VCaP (cell line): ENCODE measurements around the gene POLR2B.
"Not testable (repeated sequence)": the region's sequence is repeated elsewhere in the genome, so short reads cannot be mapped to it uniquely, and the experiment has no call there.

ENCODE experiments used
- H3K27ac ChIP-seq: fragments of 450-650 bp; 2 replicates; pipeline ENCODE4 v1.5.1; 2017
- TF ChIP-seq, protein P1 (sequence below): fragments of 450-650 bp; conservative IDR thresholded peaks from 2 replicates; pipeline ENCODE4 v1.5.1; 2017; ENCODE audit warnings: mild to moderate bottlenecking, moderate library complexity

Gene POLR2B

DNA sequence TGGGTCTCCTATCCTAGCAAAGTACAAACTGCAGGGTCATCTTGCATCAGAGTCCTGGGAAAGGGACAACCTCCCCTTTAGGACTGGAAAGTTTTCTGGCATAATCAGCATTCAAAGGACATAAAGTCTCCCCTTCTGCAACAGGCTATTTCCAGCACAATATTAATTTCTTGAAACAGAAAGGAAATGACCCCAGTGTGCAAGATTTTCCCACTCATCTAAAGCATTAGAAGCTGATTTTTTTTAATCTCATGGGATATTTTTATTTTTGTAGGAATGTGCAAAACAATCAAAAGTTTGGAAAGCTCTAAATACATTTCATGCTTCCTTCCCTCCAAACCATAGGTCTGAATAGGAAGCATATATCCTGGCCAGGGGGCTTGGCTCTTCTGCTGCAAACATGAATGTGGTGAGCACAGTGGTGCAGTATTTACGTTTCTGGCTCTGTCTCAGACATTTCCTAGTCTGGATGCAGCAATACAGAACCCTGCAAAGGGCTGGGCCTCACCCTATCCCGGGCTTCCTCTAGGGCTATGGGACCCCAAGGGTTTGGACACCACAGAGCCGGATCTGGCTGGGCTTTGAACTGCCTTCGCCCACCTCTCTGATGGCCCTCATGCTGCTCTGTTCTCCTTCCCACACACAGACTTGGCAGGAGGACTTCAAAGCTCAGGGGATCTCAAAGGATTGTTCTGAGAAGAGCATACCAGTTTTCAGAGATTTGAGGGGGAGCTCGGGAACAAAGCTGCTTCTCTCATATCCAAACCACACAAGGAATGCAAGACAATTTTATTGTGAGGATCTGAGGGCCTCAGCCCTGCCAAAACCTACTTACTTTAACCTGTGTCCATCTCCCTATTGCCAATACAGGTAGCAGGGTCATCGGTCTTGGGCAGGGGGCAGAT, 64.9 kb downstream of the POLR2B start:
- H3K27ac ChIP-seq = no peak overlapping the region
- TF ChIP-seq, protein P1, sequence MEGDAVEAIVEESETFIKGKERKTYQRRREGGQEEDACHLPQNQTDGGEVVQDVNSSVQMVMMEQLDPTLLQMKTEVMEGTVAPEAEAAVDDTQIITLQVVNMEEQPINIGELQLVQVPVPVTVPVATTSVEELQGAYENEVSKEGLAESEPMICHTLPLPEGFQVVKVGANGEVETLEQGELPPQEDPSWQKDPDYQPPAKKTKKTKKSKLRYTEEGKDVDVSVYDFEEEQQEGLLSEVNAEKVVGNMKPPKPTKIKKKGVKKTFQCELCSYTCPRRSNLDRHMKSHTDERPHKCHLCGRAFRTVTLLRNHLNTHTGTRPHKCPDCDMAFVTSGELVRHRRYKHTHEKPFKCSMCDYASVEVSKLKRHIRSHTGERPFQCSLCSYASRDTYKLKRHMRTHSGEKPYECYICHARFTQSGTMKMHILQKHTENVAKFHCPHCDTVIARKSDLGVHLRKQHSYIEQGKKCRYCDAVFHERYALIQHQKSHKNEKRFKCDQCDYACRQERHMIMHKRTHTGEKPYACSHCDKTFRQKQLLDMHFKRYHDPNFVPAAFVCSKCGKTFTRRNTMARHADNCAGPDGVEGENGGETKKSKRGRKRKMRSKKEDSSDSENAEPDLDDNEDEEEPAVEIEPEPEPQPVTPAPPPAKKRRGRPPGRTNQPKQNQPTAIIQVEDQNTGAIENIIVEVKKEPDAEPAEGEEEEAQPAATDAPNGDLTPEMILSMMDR = no peak

DNA sequence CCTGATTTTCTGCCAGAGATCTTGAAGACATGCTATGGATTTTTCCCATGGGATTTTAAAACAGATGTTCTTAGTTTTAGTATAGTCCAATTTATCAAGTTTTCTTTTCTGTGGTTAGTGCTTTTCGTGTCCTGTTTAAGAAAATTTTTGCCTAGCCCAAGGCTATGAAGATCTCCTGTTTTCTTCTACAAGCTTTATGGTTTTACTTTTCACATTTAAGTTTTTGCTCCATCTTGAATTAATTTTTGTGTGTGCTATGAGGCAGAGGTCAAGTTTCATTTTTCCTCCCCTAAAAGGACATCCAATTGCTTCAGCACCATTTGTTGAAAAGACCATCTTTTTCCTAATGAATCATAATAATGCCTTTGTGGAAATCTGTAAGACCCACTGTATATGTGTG, 65.6 kb downstream of the POLR2B start:
- TF ChIP-seq, protein P1 = no peak
- no peak overlapping the region for H3K27ac ChIP-seq

DNA sequence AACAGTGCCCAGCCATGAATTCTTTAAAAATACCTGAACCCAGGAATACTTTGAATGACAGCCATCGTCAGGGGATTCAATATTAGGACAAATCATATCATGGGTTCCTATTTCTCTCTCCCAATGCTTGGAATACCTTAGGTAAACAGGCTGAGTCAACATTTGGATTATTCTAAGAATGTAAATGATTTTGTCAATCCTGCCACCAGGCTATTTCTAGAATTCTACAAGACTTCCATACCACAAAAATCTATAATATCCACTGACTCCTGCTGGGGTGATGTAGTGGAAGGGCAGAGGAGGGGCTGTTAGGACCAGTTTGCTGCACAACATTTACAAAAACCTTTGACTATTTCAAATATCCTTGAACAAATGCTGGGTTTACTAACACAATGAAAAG, 66.3 kb downstream of the POLR2B start:
- TF ChIP-seq, protein P1 = no peak
- no peak overlapping the region for H3K27ac ChIP-seq

DNA sequence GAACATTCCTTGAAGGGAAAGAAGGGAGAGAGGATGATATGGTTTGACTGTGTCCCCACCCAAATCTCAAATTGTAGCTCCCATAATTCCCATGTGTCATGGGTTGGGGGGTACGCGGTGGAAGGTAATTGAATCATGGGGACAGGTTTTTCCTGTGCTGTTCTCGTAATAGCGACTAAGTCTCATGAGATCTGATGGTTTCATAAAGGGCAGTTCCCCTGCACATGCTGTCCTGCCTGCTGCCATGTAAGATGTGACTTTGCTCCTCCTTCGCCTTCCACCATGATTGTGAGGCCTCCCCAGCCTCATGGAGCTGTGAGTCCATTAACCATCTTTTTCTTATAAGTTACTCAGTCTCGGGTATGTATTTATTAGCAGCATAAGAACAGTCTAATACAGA, 68.3 kb downstream of the POLR2B start:
- H3K27ac ChIP-seq = not testable (repeated sequence)

DNA sequence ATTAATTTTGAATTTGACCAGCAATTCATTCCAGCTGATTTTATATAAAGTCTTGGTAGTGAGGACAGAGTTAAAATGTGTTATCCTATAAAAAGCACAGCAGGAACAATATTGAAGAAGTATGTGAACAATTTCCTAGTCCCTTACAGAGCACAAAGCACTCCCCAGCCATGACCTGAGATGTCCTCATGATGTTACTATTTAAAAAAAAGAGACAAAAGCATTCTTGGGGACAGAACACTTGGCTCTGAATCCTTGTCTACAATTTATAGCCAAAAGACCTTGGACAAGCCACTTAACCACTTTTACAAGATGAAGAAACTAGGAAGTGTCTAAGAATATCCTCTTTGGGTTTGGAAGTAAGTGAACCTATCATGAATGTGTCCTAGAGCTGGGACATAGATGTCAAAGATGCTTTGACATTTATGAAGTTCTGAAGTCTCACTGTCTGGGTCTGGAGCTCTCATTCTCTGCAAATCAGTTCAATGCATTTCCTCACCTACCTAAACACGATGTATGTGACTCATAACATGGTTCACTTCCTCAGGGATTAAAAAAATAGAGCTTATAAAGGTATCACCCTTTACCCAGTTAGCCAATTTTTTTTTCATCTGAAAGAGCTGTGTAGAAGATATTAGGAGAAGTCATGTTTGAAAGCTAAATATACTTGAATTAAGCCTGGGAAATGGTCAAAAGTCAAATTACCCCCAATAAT, 70.1 kb downstream of the POLR2B start:
- H3K27ac ChIP-seq = no peak overlapping the region
- TF ChIP-seq, protein P1 = no peak

DNA sequence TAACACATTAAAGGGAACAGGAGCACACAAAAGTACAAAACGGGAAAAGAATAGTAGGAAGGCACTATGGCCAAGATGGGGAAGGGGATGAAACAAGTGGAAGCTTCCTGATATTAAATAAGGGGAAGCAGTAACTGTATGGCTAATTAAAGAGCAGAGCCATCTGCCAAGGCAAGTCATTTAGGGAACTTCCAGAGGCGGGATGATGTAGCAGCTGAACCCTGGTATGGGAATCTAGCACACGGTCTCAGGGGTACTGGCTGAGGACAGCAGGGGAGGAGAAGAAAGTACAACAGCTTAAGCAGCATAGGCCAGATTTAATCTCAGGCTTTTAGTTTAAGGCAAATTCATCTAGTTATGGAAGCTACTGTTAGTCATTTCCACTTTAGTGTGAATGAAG, 72.4 kb downstream of the POLR2B start:
- TF ChIP-seq, protein P1 = no peak
- H3K27ac ChIP-seq = no peak overlapping the region

DNA sequence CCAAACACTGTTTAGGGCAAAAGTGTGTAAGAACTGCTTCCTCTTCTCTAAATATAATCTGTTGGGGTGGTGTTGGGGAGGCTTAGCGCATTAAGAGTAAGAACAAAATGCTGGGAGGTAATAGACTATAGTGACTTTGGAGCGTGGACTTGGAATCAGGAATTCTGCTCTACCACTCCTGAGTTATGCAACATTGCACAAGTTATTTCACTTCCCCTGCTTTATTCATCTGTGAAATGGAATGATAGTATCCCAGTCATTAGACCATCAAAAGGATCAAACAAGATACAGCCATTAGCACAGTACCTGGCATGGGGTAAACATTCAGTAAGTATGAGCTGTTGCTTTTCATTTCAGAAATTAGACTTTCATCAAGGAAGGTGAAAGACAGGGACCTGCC, 72.8 kb downstream of the POLR2B start:
- no peak overlapping the region for H3K27ac ChIP-seq
- TF ChIP-seq, protein P1 = no peak

DNA sequence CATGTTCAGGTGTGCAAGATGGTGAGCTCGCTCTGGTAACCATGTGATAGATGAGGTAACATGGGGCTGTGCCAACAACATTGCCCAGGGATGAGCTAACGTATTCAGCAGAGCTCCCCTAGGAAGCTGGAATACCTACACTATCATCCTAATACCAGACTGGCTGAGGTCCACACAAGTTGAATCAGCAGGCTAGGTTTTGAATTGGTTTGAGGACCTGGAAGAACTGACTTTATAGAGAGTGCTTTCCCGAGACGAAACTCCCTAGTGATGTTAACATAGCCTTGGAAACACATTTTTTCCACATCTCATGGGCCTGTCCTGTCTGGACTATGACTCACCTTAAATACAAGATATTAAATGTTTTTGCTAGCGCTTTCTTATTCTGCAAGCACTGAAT, 74.8 kb downstream of the POLR2B start:
- TF ChIP-seq, protein P1 = no peak
- H3K27ac ChIP-seq = no peak overlapping the region
